MM.1S (cell line): Measurements from ENCODE around the gene ARMC9.

Source experiments
- DNase-seq: peaks from one replicate; pipeline ENCODE4 v3.0.0-alpha.2; 2015
- H2AFZ ChIP-seq: fragments of 300-600 bp; sonication (generic); 2 replicates; pipeline ENCODE4 v1.6.0; 2016; ENCODE audit warnings: antibody characterized with exemption, low read length
- H3F3A ChIP-seq: fragments of 300-600 bp; sonication (generic); 2 replicates; pipeline ENCODE4 v1.6.1; 2016; ENCODE audit warnings: mild to moderate bottlenecking, antibody characterized with exemption, low read length, moderate library complexity, mixed read lengths; ENCODE audit not compliant: insufficient read depth
- H3K27ac ChIP-seq: fragments of 300-600 bp; sonication (generic); 2 replicates; pipeline ENCODE4 v1.5.1; 2016; ENCODE audit warnings: mild to moderate bottlenecking, low read length
- H3K27me3 ChIP-seq: fragments of 300-600 bp; sonication (generic); replicated peaks from 2 replicates; pipeline ENCODE4 v1.6.0; 2016; ENCODE audit warnings: low read length; ENCODE audit not compliant: insufficient read depth
- H3K36me3 ChIP-seq: fragments of 300-600 bp; sonication (generic); replicated peaks from 2 replicates; pipeline ENCODE4 v1.6.1; 2016; ENCODE audit warnings: mild to moderate bottlenecking, low read length, mixed read lengths; ENCODE audit not compliant: insufficient read depth
- H3K4me1 ChIP-seq: fragments of 300-600 bp; sonication (generic); 2 replicates; pipeline ENCODE4 v1.6.1; 2016; ENCODE audit warnings: low read length, mixed read lengths
- H3K4me2 ChIP-seq: fragments of 300-600 bp; sonication (generic); 2 replicates; pipeline ENCODE4 v1.6.0; 2016; ENCODE audit warnings: low read depth, low read length
- H3K4me3 ChIP-seq: fragments of 300-600 bp; sonication (generic); 2 replicates; pipeline ENCODE4 v1.5.1; 2016; ENCODE audit warnings: low read length, mixed read lengths
- H3K79me2 ChIP-seq: fragments of 300-600 bp; sonication (generic); 2 replicates; pipeline ENCODE4 v1.6.1; 2016; ENCODE audit warnings: mixed run types, low read length, mixed read lengths
- H3K9ac ChIP-seq: fragments of 300-600 bp; sonication (generic); 2 replicates; pipeline ENCODE4 v1.6.1; 2016; ENCODE audit warnings: low read length, mixed read lengths
- H3K9me2 ChIP-seq: fragments of 300-600 bp; sonication (generic); replicated peaks from 2 replicates; pipeline ENCODE4 v1.6.1; 2016; ENCODE audit warnings: mild to moderate bottlenecking, low read length, mixed read lengths; ENCODE audit not compliant: insufficient read depth
- H3K9me3 ChIP-seq: fragments of 300-600 bp; sonication (generic); replicated peaks from 2 replicates; pipeline ENCODE4 v1.6.1; 2016; ENCODE audit warnings: mild to moderate bottlenecking, low read length, mixed read lengths; ENCODE audit not compliant: insufficient read depth
- H4K20me1 ChIP-seq: fragments of 300-600 bp; sonication (generic); 2 replicates; pipeline ENCODE4 v1.6.1; 2016; ENCODE audit warnings: mild to moderate bottlenecking, low read length, moderate library complexity, mixed read lengths; ENCODE audit not compliant: insufficient read depth
- EZH2 ChIP-seq: fragments of 300-600 bp; sonication (generic); optimal IDR thresholded peaks from 2 replicates; pipeline ENCODE3; 2017; ENCODE audit warnings: low read depth, mild to moderate bottlenecking, antibody characterized with exemption, low read length, mixed read lengths
- EZH2phosphoT487 ChIP-seq: fragments of 300-600 bp; sonication (generic); IDR thresholded peaks from 2 replicates; pipeline ENCODE4 v1.6.1; 2018; ENCODE audit warnings: antibody characterized with exemption, low read length
- TF ChIP-seq, protein P1 (sequence below): fragments of 300-600 bp; sonication (generic); IDR thresholded peaks from 2 replicates; pipeline ENCODE4 v1.5.1; 2016; ENCODE audit warnings: antibody characterized with exemption, low read length, mixed read lengths

ARMC9 gene

DNA sequence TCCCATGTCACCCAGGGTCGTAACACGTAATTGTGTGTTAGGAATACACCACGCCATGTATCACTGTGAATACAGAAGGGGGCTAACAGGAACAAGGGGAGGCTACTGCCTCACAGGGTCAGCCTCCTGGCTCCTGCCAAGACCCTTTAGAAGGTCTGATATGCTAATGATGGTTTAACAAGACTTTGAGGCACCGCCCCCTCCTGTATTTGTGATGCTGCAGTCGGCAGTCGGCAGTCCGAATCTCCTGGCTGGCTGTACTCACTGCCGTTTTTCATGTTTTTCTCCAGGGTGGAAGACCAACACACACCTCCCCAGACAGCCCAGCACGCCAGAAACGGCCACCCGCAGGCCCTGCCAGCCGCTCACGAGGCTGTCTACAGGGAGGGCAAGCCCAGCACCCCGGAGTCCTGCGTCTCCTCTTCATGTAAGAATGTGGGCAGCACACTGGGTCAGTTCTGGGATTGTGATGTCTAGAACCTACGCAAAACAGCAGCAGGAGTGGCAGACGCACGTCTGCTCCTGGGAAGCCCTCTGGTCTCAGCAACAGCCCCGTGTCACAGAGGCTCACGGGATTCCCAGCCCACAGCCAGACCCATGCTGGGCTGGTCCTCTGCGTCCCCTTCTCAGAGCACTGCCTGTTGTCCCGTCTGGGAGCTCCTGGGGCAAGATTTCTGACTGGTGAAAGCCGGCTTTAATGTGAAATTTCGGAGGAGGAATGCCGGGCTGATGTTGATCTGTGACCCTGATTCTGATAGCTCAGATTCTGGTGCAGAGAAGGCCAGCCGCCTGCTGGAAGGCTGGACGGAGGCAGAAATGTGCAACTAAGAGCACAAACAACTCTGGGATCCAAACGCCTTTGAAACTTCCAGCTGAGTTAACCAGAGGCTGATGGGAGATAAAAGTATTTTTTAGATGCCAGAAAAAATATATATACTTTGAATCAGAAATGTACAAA lies 157.4 kb downstream of the ARMC9 start:
- no peaks in the 10 kb centered on the region for H4K20me1 ChIP-seq
- no peaks in the 10 kb centered on the region for H3K9me2 ChIP-seq
- peaks cover 15% of the 10 kb centered on the region for H3K4me1 ChIP-seq
- H3K9me3 ChIP-seq = no peaks in the 10 kb centered on the region
- DNase-seq = no peak
- no peak overlapping the region for H3K4me3 ChIP-seq
- peaks cover 10% of the 10 kb centered on the region for H3F3A ChIP-seq
- H3K27ac ChIP-seq = peak overlapping the region; percentile 64; the same call in 1 of the 2 replicates
- no peaks in the 10 kb centered on the region for H3K27me3 ChIP-seq
- H3K9ac ChIP-seq = peak overlapping the region; percentile 7; the same call in 1 of the 2 replicates
- peak overlapping the region; percentile 41; the same call in 1 of the 2 replicates for H2AFZ ChIP-seq
- H3K79me2 ChIP-seq = no peaks in the 10 kb centered on the region
- TF ChIP-seq EZH2 (no peak), EZH2phosphoT487 (no peak)
- TF ChIP-seq, protein P1, sequence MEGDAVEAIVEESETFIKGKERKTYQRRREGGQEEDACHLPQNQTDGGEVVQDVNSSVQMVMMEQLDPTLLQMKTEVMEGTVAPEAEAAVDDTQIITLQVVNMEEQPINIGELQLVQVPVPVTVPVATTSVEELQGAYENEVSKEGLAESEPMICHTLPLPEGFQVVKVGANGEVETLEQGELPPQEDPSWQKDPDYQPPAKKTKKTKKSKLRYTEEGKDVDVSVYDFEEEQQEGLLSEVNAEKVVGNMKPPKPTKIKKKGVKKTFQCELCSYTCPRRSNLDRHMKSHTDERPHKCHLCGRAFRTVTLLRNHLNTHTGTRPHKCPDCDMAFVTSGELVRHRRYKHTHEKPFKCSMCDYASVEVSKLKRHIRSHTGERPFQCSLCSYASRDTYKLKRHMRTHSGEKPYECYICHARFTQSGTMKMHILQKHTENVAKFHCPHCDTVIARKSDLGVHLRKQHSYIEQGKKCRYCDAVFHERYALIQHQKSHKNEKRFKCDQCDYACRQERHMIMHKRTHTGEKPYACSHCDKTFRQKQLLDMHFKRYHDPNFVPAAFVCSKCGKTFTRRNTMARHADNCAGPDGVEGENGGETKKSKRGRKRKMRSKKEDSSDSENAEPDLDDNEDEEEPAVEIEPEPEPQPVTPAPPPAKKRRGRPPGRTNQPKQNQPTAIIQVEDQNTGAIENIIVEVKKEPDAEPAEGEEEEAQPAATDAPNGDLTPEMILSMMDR = no peak
- no peaks in the 10 kb centered on the region for H3K36me3 ChIP-seq
- H3K4me2 ChIP-seq = peak overlapping the region; percentile 11

DNA sequence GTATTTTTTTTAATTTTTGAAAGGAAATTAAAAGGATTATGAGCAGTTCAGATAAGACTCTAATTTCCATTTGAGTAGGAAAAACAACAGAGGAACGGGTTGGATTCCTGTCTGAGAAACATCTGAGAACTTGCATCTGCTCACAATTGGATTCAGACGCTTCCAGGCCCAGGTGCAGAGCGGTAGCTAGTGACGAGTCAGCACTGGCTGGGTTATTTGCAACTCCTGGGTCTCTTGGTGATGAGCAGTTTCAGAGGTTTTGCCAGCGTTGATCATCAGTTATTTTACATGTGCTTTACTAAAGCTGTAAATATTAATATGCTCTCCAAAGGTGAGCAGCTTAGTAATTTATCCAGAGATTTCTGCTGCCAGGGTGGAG lies 158.0 kb downstream of the ARMC9 start:
- peaks cover 15% of the 10 kb centered on the region for H3K4me1 ChIP-seq
- H3K79me2 ChIP-seq = no peaks in the 10 kb centered on the region
- no peaks in the 10 kb centered on the region for H3K36me3 ChIP-seq
- H2AFZ ChIP-seq = peak overlapping the region; percentile 41; the same call in 1 of the 2 replicates
- no peaks in the 10 kb centered on the region for H3K9me3 ChIP-seq
- peak overlapping the region; percentile 7 for H3K9ac ChIP-seq
- peak overlapping the region; percentile 11 for H3K4me2 ChIP-seq
- DNase-seq = peak; percentile 83
- H3K27me3 ChIP-seq = no peaks in the 10 kb centered on the region
- no peaks in the 10 kb centered on the region for H4K20me1 ChIP-seq
- no peak overlapping the region for H3K4me3 ChIP-seq
- TF ChIP-seq EZH2 = no peak
- TF ChIP-seq, protein P1 = no peak
- TF ChIP-seq EZH2phosphoT487 = no peak
- H3F3A ChIP-seq = peaks cover 10% of the 10 kb centered on the region
- H3K9me2 ChIP-seq = no peaks in the 10 kb centered on the region
- peak overlapping the region; percentile 64 for H3K27ac ChIP-seq

DNA sequence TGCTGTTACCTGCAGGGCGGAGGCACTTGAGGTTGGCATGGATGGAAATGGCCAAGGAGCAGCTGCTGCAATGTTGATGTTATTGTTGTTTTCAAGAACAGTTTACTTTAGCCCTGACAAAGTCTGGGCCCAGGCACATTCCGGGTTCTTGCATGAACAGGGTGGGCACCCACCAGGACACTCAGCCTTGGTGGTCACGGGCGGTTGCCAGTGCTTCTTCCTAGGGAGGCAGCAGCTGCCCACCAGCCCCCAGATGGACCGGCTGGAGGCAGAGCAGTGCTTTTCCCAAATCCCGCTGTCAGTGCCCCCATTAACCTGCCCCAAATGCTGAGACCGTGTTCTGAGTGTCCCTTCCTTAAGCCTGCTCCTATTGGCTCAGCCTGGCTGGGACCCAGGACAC lies 158.6 kb downstream of the ARMC9 start:
- no peak for DNase-seq
- Histone ChIP-seq H3K9me3 (no peaks in the 10 kb centered on the region), H3K36me3 (no peaks in the 10 kb centered on the region), H3K9me2 (no peaks in the 10 kb centered on the region), H3K79me2 (no peaks in the 10 kb centered on the region), H3F3A (peaks cover 10% of the 10 kb centered on the region), H3K27ac (peak overlapping the region; percentile 64), H3K4me3 (no peak overlapping the region), H4K20me1 (no peaks in the 10 kb centered on the region), H3K9ac (no peak overlapping the region; the same call in 1 of the 2 replicates), H2AFZ (peak overlapping the region; percentile 41), H3K4me2 (peak overlapping the region; percentile 11; the same call in 1 of the 2 replicates), H3K4me1 (peaks cover 15% of the 10 kb centered on the region), H3K27me3 (no peaks in the 10 kb centered on the region)
- TF ChIP-seq EZH2phosphoT487 (no peak), EZH2 (no peak)
- TF ChIP-seq, protein P1 = no peak
